Spleen (tissue), 7 donors: ENCODE results near the gene ZNF775.

Source experiments
- CTCF ChIP-seq, 11 experiments: fragments of 200-600 bp in 7 of 11; fragments of 450-650 bp in 4 of 11; sonication (generic) in 4 of 11; IDR thresholded peaks in 8 of 11; conservative IDR thresholded peaks in 3 of 11; 1 replicate in 7 of 11; 2 replicates in 4 of 11; pipeline versions ENCODE4 v1.4.0 to v1.8.0; 2016 to 2021; ENCODE audit warnings: antibody characterized with exemption in 11 of 11, inconsistent platforms in 4 of 11, mild to moderate bottlenecking in 1 of 11
- POLR2A ChIP-seq, 3 donors: fragments of 450-650 bp; IDR thresholded peaks; one replicate each; pipeline ENCODE4 v1.5.1; 2017; ENCODE audit warnings: antibody characterized with exemption in 3 of 3, mild to moderate bottlenecking in 1 of 3
- POLR2AphosphoS5 ChIP-seq, 3 donors: sonication (generic); formaldehyde crosslinking; IDR thresholded peaks; one replicate each; pipeline ENCODE4 v1.5.1; 2017; ENCODE audit warnings: antibody characterized with exemption in 3 of 3
- donor health status: DM: no; HTN: no; CAD: no; lungs with moderate emphysema.
- donor health status: DM: no; HTN: no; CAD: no.
- donor health status: DM: no; HTN: no; CAD: no.

GRCh38 chr7:150337659-150338081, 41.5 kb upstream of the ZNF775 start:
- TF ChIP-seq CTCF (IDR thresholded peaks at IDR 0.05 in 8 of 11, conservative IDR thresholded peaks at IDR 0.05 in 3 of 11) = no peak
- TF ChIP-seq POLR2AphosphoS5 (IDR thresholded peaks at IDR 0.05) = no peak
- TF ChIP-seq POLR2A (IDR thresholded peaks at IDR 0.05) = no peak
